ENCODE results near the gene PACSIN2. TPM values are rescaled to one million over a fixed set of nuclear protein-coding genes. Genes with fewer than 3 reads are reported as not detected.

Gene PACSIN2
- total and polyA plus RNA-seq, 4 donors: 40.3 to 149 (median 84.0) TPM

DNA sequence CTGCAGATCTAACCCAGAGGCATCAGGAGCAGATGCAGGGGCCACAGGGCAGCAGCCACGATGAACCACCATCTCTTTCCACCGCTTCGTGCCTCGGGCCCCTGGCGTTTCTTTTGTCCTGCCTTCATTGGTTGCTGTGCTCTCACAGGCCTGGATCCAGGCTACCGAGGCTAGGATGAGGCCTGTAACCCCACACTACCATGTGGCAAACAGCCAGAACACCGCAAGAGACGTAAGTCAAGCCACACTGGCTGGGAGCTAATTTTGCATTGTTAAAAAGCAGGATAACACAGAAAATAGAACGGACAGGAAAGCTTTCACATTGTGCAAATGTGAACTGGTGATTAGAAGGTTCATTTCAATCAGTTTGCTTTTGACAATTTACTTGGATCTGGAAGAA lies 142.1 kb downstream of the PACSIN2 start:
- H3K27me3 ChIP-seq (ENCODE audit: control insufficient read depth in 3 of 3, insufficient read depth in 3 of 3, low read length in 2 of 3): no peaks in the 10 kb centered on the region
- peaks cover 11 to 55% (median 33%) of the 10 kb centered on the region in 4 donors for H3K36me3 ChIP-seq (ENCODE audit: control insufficient read depth in 4 of 4, insufficient read depth in 4 of 4, low read length in 4 of 4)
- ATAC-seq (ENCODE audit: insufficient read depth, low FRiP score) (no peak), DNase-seq (no peak)
- no peak overlapping the region for H3K9ac ChIP-seq (ENCODE audit: insufficient read depth in 1 of 2, low read length in 2 of 2)
- WGBS, 2 donors: 83 to 89% methylated on average over 9 of the region's 9 CpGs
- no peaks in the 10 kb centered on the region for H3K4me1 ChIP-seq (ENCODE audit: control insufficient read depth in 5 of 5, insufficient read depth in 5 of 5, low read length in 5 of 5)
- H3K27ac ChIP-seq (ENCODE audit: low read depth in 1 of 2, low read length in 1 of 2): no peak overlapping the region
- TF ChIP-seq, protein P1, sequence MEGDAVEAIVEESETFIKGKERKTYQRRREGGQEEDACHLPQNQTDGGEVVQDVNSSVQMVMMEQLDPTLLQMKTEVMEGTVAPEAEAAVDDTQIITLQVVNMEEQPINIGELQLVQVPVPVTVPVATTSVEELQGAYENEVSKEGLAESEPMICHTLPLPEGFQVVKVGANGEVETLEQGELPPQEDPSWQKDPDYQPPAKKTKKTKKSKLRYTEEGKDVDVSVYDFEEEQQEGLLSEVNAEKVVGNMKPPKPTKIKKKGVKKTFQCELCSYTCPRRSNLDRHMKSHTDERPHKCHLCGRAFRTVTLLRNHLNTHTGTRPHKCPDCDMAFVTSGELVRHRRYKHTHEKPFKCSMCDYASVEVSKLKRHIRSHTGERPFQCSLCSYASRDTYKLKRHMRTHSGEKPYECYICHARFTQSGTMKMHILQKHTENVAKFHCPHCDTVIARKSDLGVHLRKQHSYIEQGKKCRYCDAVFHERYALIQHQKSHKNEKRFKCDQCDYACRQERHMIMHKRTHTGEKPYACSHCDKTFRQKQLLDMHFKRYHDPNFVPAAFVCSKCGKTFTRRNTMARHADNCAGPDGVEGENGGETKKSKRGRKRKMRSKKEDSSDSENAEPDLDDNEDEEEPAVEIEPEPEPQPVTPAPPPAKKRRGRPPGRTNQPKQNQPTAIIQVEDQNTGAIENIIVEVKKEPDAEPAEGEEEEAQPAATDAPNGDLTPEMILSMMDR (IDR thresholded peaks at IDR 0.05; ENCODE audit: control extremely low read depth, extremely low read depth): no peak
- H3K4me3 ChIP-seq: no peak overlapping the region
- H3K9me3 ChIP-seq (ENCODE audit: control insufficient read depth in 4 of 4, insufficient read depth in 3 of 4, low read length in 3 of 4): no peaks in the 10 kb centered on the region

DNA sequence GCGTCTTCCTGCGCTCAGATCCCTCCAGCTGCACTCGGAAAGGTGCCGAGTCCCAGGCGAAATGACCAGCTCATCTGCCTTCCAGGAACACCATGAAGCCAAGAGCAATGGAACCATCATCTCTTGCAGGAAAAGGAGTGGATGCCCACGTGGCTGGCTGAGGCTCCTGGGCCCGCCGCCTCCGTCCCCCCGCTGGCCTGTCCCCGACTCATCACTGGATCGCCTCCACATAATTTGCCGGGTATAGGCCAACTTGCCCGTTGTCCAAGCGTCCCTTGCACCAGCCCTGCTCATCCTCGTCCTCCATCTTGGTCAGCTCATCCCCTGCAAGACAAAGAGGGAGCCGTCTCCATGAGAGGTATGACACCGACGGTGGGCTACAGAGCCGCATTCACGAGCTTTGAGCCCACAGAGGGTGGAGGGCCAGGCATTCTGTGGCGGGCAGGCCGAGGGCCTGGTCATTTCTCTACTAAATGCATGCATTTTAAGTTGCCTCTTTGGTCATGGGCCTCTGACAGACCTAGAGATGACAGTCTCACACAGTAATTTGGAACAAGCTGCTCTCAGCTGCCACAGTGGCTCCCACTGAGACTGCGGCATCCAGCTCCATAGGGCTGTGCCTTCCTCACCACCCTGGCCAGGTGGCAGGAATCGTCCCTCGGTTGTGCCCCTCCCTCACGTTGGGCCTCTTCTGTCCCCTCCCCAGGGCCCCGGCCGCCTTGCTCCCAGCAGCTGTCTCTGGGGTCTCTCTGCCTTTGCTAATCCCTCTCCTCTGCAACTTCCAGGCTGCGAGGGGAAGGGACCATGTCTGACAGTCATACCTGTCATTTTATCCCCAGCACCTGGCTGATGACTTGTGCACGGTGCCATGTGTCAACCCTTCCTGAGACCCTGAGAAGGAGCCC lies 143.6 kb downstream of the PACSIN2 start:
- H3K36me3 ChIP-seq (ENCODE audit: control insufficient read depth in 4 of 4, insufficient read depth in 4 of 4, low read length in 4 of 4): peaks cover 9 to 41% (median 25%) of the 10 kb centered on the region in 4 donors
- no peak for DNase-seq

DNA sequence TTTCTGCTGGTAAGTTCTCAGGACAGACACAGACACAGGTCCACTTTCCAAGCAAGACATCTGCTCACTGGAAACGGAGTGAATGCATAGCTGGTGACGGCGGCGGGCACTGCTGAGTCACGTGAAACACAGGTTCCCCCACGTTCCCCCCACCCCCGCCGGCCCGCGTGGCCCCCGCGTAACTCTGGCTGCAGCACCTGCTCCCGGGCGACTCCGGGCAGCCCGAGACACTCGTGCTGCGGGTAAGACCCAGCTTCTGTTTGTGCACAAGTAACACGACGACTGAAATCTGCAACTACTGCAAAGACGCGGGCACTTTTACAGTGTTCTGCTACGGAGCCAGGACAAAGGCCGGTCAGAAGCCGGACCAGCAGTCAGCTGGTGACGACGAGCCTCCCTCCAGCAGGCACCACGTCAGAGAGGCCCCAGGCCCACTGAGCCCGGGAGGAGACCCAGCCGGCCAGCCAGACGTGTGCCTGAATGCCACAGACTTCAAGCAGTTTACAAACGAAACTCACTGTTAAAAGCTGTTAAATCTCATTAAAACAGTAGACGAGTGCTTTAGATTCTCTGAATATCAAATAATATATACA lies 145.0 kb downstream of the PACSIN2 start:
- WGBS, 2 donors: 89 to 92% methylated on average over 33 of the region's 33 CpGs
- Histone ChIP-seq H3K27ac (ENCODE audit: low read depth in 1 of 2, low read length in 1 of 2) (no peak overlapping the region), H3K9ac (ENCODE audit: insufficient read depth in 1 of 2, low read length in 2 of 2) (no peak overlapping the region), H3K4me3 (no peak overlapping the region), H3K9me3 (ENCODE audit: control insufficient read depth in 4 of 4, insufficient read depth in 3 of 4, low read length in 3 of 4) (no peaks in the 10 kb centered on the region), H3K27me3 (ENCODE audit: control insufficient read depth in 3 of 3, insufficient read depth in 3 of 3, low read length in 2 of 3) (no peaks in the 10 kb centered on the region), H3K36me3 (ENCODE audit: control insufficient read depth in 4 of 4, insufficient read depth in 4 of 4, low read length in 4 of 4) (peaks cover 6 to 33% (median 19%) of the 10 kb centered on the region in 4 donors), H3K4me1 (ENCODE audit: control insufficient read depth in 5 of 5, insufficient read depth in 5 of 5, low read length in 5 of 5) (no peaks in the 10 kb centered on the region)
- ATAC-seq (ENCODE audit: insufficient read depth, low FRiP score) (no peak), DNase-seq (no peak)
- TF ChIP-seq, protein P1 (IDR thresholded peaks at IDR 0.05; ENCODE audit: control extremely low read depth, extremely low read depth): no peak

More for the DNA sequence above, 143.6 kb downstream of the PACSIN2 start:
- TF ChIP-seq, protein P1 (IDR thresholded peaks at IDR 0.05; ENCODE audit: control extremely low read depth, extremely low read depth): no peak
- no peak overlapping the region for H3K9ac ChIP-seq (ENCODE audit: insufficient read depth in 1 of 2, low read length in 2 of 2)
- no peaks in the 10 kb centered on the region for H3K4me1 ChIP-seq (ENCODE audit: control insufficient read depth in 5 of 5, insufficient read depth in 5 of 5, low read length in 5 of 5)
- 93 to 95% methylated on average over 30 to 31 of the region's 31 CpGs for WGBS, 2 donors
- ATAC-seq (ENCODE audit: insufficient read depth, low FRiP score): no peak
- H3K4me3 ChIP-seq: no peak overlapping the region
- no peaks in the 10 kb centered on the region for H3K9me3 ChIP-seq (ENCODE audit: control insufficient read depth in 4 of 4, insufficient read depth in 3 of 4, low read length in 3 of 4)
- H3K27me3 ChIP-seq (ENCODE audit: control insufficient read depth in 3 of 3, insufficient read depth in 3 of 3, low read length in 2 of 3): no peaks in the 10 kb centered on the region
- no peak overlapping the region for H3K27ac ChIP-seq (ENCODE audit: low read depth in 1 of 2, low read length in 1 of 2)
